ENCODE results near the gene CTXND1.

Gene CTXND1

GRCh38 chr15:80216911-80217310, 35.1 kb downstream of the CTXND1 start:
- Mint-ChIP-seq H3K27ac (ENCODE audit: low read depth) (no peak overlapping the region), H3K4me1 (no peaks in the 10 kb centered on the region), H3K4me3 (no peak overlapping the region), H3K9me3 (no peaks in the 10 kb centered on the region), H3K27me3 (peaks cover 19% of the 10 kb centered on the region), H3K36me3 (ENCODE audit: insufficient read depth) (no peaks in the 10 kb centered on the region)
- no peak for DNase-seq (ENCODE audit: low spot score in 2 of 2)
- ATAC-seq (replicated peaks; ENCODE audit: extremely low read depth, poor library complexity, severe bottlenecking) = no peak

GRCh38 chr15:80216141-80216540, 35.9 kb downstream of the CTXND1 start:
- no peak overlapping the region for H3K4me3 Mint-ChIP-seq
- no peaks in the 10 kb centered on the region for H3K36me3 Mint-ChIP-seq (ENCODE audit: insufficient read depth)
- H3K9me3 Mint-ChIP-seq = no peaks in the 10 kb centered on the region
- DNase-seq (ENCODE audit: low spot score in 2 of 2) (no peak), ATAC-seq (replicated peaks; ENCODE audit: extremely low read depth, poor library complexity, severe bottlenecking) (no peak)
- H3K27ac Mint-ChIP-seq (ENCODE audit: low read depth) = no peak overlapping the region
- no peaks in the 10 kb centered on the region for H3K4me1 Mint-ChIP-seq
- H3K27me3 Mint-ChIP-seq = peaks cover 21% of the 10 kb centered on the region

GRCh38 chr15:80214910-80215309, 37.1 kb downstream of the CTXND1 start:
- DNase-seq (ENCODE audit: low spot score in 2 of 2) (no peak), ATAC-seq (replicated peaks; ENCODE audit: extremely low read depth, poor library complexity, severe bottlenecking) (no peak)
- H3K27ac Mint-ChIP-seq (ENCODE audit: low read depth) = no peak overlapping the region
- H3K36me3 Mint-ChIP-seq (ENCODE audit: insufficient read depth) = no peaks in the 10 kb centered on the region
- no peaks in the 10 kb centered on the region for H3K9me3 Mint-ChIP-seq
- H3K4me3 Mint-ChIP-seq = no peak overlapping the region
- H3K4me1 Mint-ChIP-seq = no peaks in the 10 kb centered on the region
- H3K27me3 Mint-ChIP-seq = peaks cover 33% of the 10 kb centered on the region

- Mint-ChIP-seq H3K4me1 (no peaks in the 10 kb centered on the region), H3K36me3 (ENCODE audit: insufficient read depth) (no peaks in the 10 kb centered on the region), H3K27me3 (peaks cover 53% of the 10 kb centered on the region), H3K27ac (ENCODE audit: low read depth) (no peak overlapping the region), H3K9me3 (no peaks in the 10 kb centered on the region), H3K4me3 (no peak overlapping the region)
- DNase-seq (ENCODE audit: low spot score in 2 of 2) = no peak
- ATAC-seq (replicated peaks; ENCODE audit: extremely low read depth, poor library complexity, severe bottlenecking) = no peak
Observed at GRCh38 chr15:80211976-80212375, 40.0 kb downstream of the CTXND1 start.

- ATAC-seq (replicated peaks; ENCODE audit: extremely low read depth, poor library complexity, severe bottlenecking) (no peak), DNase-seq (ENCODE audit: low spot score in 2 of 2) (no peak)
- no peaks in the 10 kb centered on the region for H3K9me3 Mint-ChIP-seq
- no peaks in the 10 kb centered on the region for H3K36me3 Mint-ChIP-seq (ENCODE audit: insufficient read depth)
- no peak overlapping the region for H3K27ac Mint-ChIP-seq (ENCODE audit: low read depth)
- H3K4me3 Mint-ChIP-seq = no peak overlapping the region
- no peaks in the 10 kb centered on the region for H3K4me1 Mint-ChIP-seq
- H3K27me3 Mint-ChIP-seq = peaks cover 64% of the 10 kb centered on the region
Observed at GRCh38 chr15:80210611-80211573, 41.1 kb downstream of the CTXND1 start.

- Mint-ChIP-seq H3K9me3 (no peaks in the 10 kb centered on the region), H3K27ac (ENCODE audit: low read depth) (no peak overlapping the region), H3K36me3 (ENCODE audit: insufficient read depth) (no peaks in the 10 kb centered on the region), H3K4me1 (no peaks in the 10 kb centered on the region), H3K4me3 (no peak overlapping the region), H3K27me3 (peaks cover 79% of the 10 kb centered on the region)
- no peak for ATAC-seq (replicated peaks; ENCODE audit: extremely low read depth, poor library complexity, severe bottlenecking)
- no peak for DNase-seq (ENCODE audit: low spot score in 2 of 2)
Observed at GRCh38 chr15:80208758-80209734, 43.0 kb downstream of the CTXND1 start.

GRCh38 chr15:80207887-80208286, 44.1 kb downstream of the CTXND1 start:
- H3K36me3 Mint-ChIP-seq (ENCODE audit: insufficient read depth) = no peaks in the 10 kb centered on the region
- H3K27me3 Mint-ChIP-seq = peaks cover 72% of the 10 kb centered on the region
- DNase-seq (ENCODE audit: low spot score in 2 of 2) (no peak), ATAC-seq (replicated peaks; ENCODE audit: extremely low read depth, poor library complexity, severe bottlenecking) (no peak)
- H3K4me3 Mint-ChIP-seq = no peak overlapping the region
- H3K9me3 Mint-ChIP-seq = no peaks in the 10 kb centered on the region
- H3K27ac Mint-ChIP-seq (ENCODE audit: low read depth) = no peak overlapping the region
- H3K4me1 Mint-ChIP-seq = no peaks in the 10 kb centered on the region

- no peaks in the 10 kb centered on the region for H3K4me1 Mint-ChIP-seq
- no peak overlapping the region for H3K4me3 Mint-ChIP-seq
- peaks cover 66% of the 10 kb centered on the region for H3K27me3 Mint-ChIP-seq
- ATAC-seq (replicated peaks; ENCODE audit: extremely low read depth, poor library complexity, severe bottlenecking) (no peak), DNase-seq (ENCODE audit: low spot score in 2 of 2) (no peak)
- H3K27ac Mint-ChIP-seq (ENCODE audit: low read depth) = no peak overlapping the region
- H3K36me3 Mint-ChIP-seq (ENCODE audit: insufficient read depth) = no peaks in the 10 kb centered on the region
- H3K9me3 Mint-ChIP-seq = no peaks in the 10 kb centered on the region
Observed at GRCh38 chr15:80204231-80204630, 47.8 kb downstream of the CTXND1 start.

GRCh38 chr15:80203361-80203885, 48.6 kb downstream of the CTXND1 start:
- ATAC-seq (replicated peaks; ENCODE audit: extremely low read depth, poor library complexity, severe bottlenecking) = no peak
- Mint-ChIP-seq H3K36me3 (ENCODE audit: insufficient read depth) (no peaks in the 10 kb centered on the region), H3K27me3 (peaks cover 68% of the 10 kb centered on the region), H3K4me1 (no peaks in the 10 kb centered on the region), H3K4me3 (no peak overlapping the region), H3K27ac (ENCODE audit: low read depth) (no peak overlapping the region), H3K9me3 (no peaks in the 10 kb centered on the region)
- no peak for DNase-seq (ENCODE audit: low spot score in 2 of 2)

GRCh38 chr15:80202641-80203360, 49.2 kb downstream of the CTXND1 start:
- no peak overlapping the region for H3K27ac Mint-ChIP-seq (ENCODE audit: low read depth)
- no peaks in the 10 kb centered on the region for H3K36me3 Mint-ChIP-seq (ENCODE audit: insufficient read depth)
- H3K27me3 Mint-ChIP-seq = peaks cover 68% of the 10 kb centered on the region
- no peak overlapping the region for H3K4me3 Mint-ChIP-seq
- H3K4me1 Mint-ChIP-seq = no peaks in the 10 kb centered on the region
- ATAC-seq (replicated peaks; ENCODE audit: extremely low read depth, poor library complexity, severe bottlenecking) = no peak
- no peaks in the 10 kb centered on the region for H3K9me3 Mint-ChIP-seq
- DNase-seq (ENCODE audit: low spot score in 2 of 2) = no peak

GRCh38 chr15:80202016-80202315, 50.0 kb downstream of the CTXND1 start:
- no peaks in the 10 kb centered on the region for H3K4me1 Mint-ChIP-seq
- no peaks in the 10 kb centered on the region for H3K36me3 Mint-ChIP-seq (ENCODE audit: insufficient read depth)
- H3K27me3 Mint-ChIP-seq = peaks cover 66% of the 10 kb centered on the region
- H3K27ac Mint-ChIP-seq (ENCODE audit: low read depth) = no peak overlapping the region
- ATAC-seq (replicated peaks; ENCODE audit: extremely low read depth, poor library complexity, severe bottlenecking) (no peak), DNase-seq (ENCODE audit: low spot score in 2 of 2) (no peak)
- H3K4me3 Mint-ChIP-seq = no peak overlapping the region
- no peaks in the 10 kb centered on the region for H3K9me3 Mint-ChIP-seq
